H1 (cell line): ENCODE measurements around the gene TBC1D23.
"Not testable (repeated sequence)": the region's sequence is repeated elsewhere in the genome, so short reads cannot be mapped to it uniquely, and the experiment has no call there.

ENCODE experiments used
- CBX5 ChIP-seq: fragments of 300-800, 300-1000 bp; sonication (generic); IDR thresholded peaks from 2 replicates; pipeline ENCODE4 v1.7.1; 2016; ENCODE audit warnings: antibody characterized with exemption, low read length, low read depth
- CTCF ChIP-seq, 3 experiments: IDR thresholded peaks; 1 replicate in 2 of 3; 2 replicates in 1 of 3; pipeline versions ENCODE4 v1.5.1 to v1.6.1; 2011; ENCODE audit warnings: low read length in 3 of 3, mild to moderate bottlenecking in 3 of 3, inconsistent platforms in 2 of 3, low read depth in 1 of 3, moderate library complexity in 1 of 3; ENCODE audit not compliant: insufficient read depth in 1 of 3; ENCODE audit errors: control extremely low read depth in 1 of 3
- EZH2 ChIP-seq: fragments of 200-600 bp; sonication (generic); IDR thresholded peaks from 2 replicates; pipeline ENCODE4 v1.7.1; 2012; ENCODE audit warnings: low read depth, mild to moderate bottlenecking, moderate library complexity, low read length, inconsistent platforms; ENCODE audit not compliant: severe bottlenecking
- GABPA ChIP-seq: IDR thresholded peaks from 2 replicates; pipeline ENCODE4 v1.6.1; 2011; ENCODE audit warnings: mild to moderate bottlenecking, low read length, moderate library complexity, borderline replicate concordance; ENCODE audit not compliant: insufficient read depth
- MAFK ChIP-seq: IDR thresholded peaks from 2 replicates; pipeline ENCODE4 v1.6.1; 2012; ENCODE audit warnings: low read depth, mild to moderate bottlenecking, improper control_type of control experiment, low read length
- PHF8 ChIP-seq: fragments of 200-600 bp; sonication (generic); conservative IDR thresholded peaks from 2 replicates; pipeline ENCODE4 v1.7.1; 2012; ENCODE audit warnings: low read depth, mild to moderate bottlenecking, inconsistent platforms, low read length, moderate library complexity
- RFX5 ChIP-seq: IDR thresholded peaks from 2 replicates; pipeline ENCODE4 v1.6.1; 2011; ENCODE audit warnings: low read depth, low read length, improper control_type of control experiment, borderline replicate concordance
- RNF2 ChIP-seq: fragments of 200-900, 300-1000 bp; sonication (generic); IDR thresholded peaks from 2 replicates; pipeline ENCODE4 v1.7.1; 2016; ENCODE audit warnings: borderline replicate concordance, low read depth, mild to moderate bottlenecking, antibody characterized with exemption, low read length; ENCODE audit not compliant: poor library complexity, severe bottlenecking; ENCODE audit errors: missing control alignments
- SP2 ChIP-seq: IDR thresholded peaks from 2 replicates; pipeline ENCODE4 v1.6.1; 2012; ENCODE audit warnings: mild to moderate bottlenecking, low read length, inconsistent platforms
- TAF1 ChIP-seq: IDR thresholded peaks from 2 replicates; pipeline ENCODE4 v1.6.1; 2011; ENCODE audit warnings: mild to moderate bottlenecking, low read depth, low read length

DNA sequence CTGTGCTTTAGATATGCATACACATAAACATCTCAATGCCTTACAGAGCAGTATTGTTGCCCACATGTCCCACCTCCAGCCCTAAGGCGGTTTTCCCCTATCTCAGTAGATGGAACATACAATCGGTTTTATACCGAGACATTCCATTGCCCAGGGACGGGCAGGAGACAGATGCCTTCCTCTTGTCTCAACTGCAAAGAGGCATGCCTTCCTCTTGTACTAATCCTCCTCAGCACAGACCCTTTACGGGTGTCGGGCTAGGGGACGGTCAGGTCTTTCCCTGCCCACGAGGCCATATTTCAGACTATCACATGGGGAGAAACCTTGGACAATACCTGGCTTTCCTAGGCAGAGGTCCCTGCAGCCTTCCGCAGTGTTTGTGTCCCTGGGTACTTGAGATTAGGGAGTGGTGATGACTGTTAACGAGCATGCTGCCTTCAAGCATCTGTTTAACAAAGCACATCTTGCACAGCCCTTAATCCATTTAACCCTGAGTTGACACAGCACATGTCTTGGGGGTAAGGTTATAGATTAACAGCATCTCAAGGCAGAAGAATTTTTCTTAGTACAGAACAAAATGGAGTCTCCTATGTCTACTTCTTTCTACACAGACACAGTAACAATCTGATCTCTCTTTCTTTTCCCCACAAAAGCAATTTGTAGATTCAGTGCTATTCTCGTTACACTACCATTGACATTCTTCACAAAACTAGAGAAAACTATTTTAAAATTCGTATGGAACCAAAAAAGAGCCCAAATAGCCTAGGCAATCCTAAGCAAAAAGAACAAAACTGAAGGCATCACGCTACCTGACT is 12.2 kb downstream of the TBC1D23 start:
- TF ChIP-seq CTCF (IDR thresholded peaks at IDR 0.05; ENCODE audit: control extremely low read depth in 1 of 3, insufficient read depth in 1 of 3, low read depth in 1 of 3, low read length in 3 of 3); MAFK; RFX5; GABPA; RNF2; EZH2; TAF1; CBX5; PHF8; SP2: not testable (repeated sequence)
